Adrenal gland (tissue), 12 donors: ENCODE results near the gene RAD51B. TPM values are rescaled to one million over a fixed set of nuclear protein-coding genes. Genes with fewer than 3 reads are reported as not detected.

ENCODE experiments used
- DNase-seq, 7 donors: peaks; one replicate each; pipeline ENCODE4 v3.0.0-alpha.2; 2019 to 2020
- H3K27ac ChIP-seq, 5 donors: fragments of 200-600 bp; sonication (generic) in 4 of 5; 1 replicate in 3 of 5; 2 replicates in 2 of 5; pipeline versions ENCODE4 v1.5.1 to v1.8.0; 2016 to 2020; ENCODE audit warnings: mild to moderate bottlenecking in 1 of 5
- H3K27me3 ChIP-seq: fragments of 200-600 bp; 2 replicates; pipeline ENCODE4 v1.8.0; 2021
- H3K36me3 ChIP-seq, 2 donors: fragments of 200-600 bp; replicated peaks in 1 of 2; 1 replicate in 1 of 2; 2 replicates in 1 of 2; pipeline versions ENCODE4 v1.5.1 to v1.8.0; 2018 to 2022
- H3K4me1 ChIP-seq, 2 donors: fragments of 200-600 bp; replicated peaks in 1 of 2; 1 replicate in 1 of 2; 2 replicates in 1 of 2; pipeline versions ENCODE4 v1.5.1 to v1.8.0; 2018 to 2021
- H3K4me3 ChIP-seq, 4 donors: fragments of 200-600 bp; sonication (generic) in 3 of 4; one replicate each; pipeline ENCODE4 v1.5.1; 2016 to 2018
- H3K9me3 ChIP-seq, 3 donors: fragments of 200-600 bp; sonication (generic) in 1 of 3; replicated peaks in 1 of 3; 1 replicate in 2 of 3; 2 replicates in 1 of 3; pipeline versions ENCODE4 v1.5.1 to v1.8.0; 2016 to 2021
- POLR2A ChIP-seq, 2 donors: fragments of 450-650 bp; IDR thresholded peaks; one replicate each; pipeline ENCODE4 v1.6.1; 2017; ENCODE audit warnings: antibody characterized with exemption in 2 of 2, mild to moderate bottlenecking in 2 of 2, moderate library complexity in 1 of 2
- WGBS, 4 donors: extraction: QIAGEN DNeasy Blood & Tissue Kit in 2 of 4; methylation state at CpG; one replicate each; pipeline versions ENCODE4 v1.1.5 to v1.1.7; 2013 to 2017; 5-methylcytosine and 5-hydroxymethylcytosine counted together
- intact Hi-C, 2 donors: fragments of 100-400 bp; cut with DNase I; formaldehyde crosslinking; loops; one replicate each; pipeline versions ENCODE4 v1.14.1 to v1.15.0; 2022 to 2023
- polyA plus RNA-seq, 3 donors: library from polyadenylated mRNA; stranded (reverse); fragments of 200-250 nt in 2 of 3; fragments of 350-450 nt in 1 of 3; fragmentation: Illumina TruSeq in 1 of 3; extraction: RNeasy Lipid Tissue Mini Kit (QIAGEN cat#74804) in 1 of 3; gene quantifications; one replicate each; pipeline ENCODE4 v1.2.3, GENCODE V29; 2013 to 2014
- total RNA-seq, 9 donors: library from RNA; depleted of rRNA in 4 of 9; stranded (reverse); fragments of >200 nt in 4 of 9; fragments of 120-200 nt in 1 of 9; fragmentation: NEBNext Ultra II Directional in 1 of 9; extraction: Animal tissue kit (Norgen Biotek cat#: 25700) in 1 of 9; gene quantifications; one replicate each; pipeline versions ENCODE4 v1.1.0 to v1.2.4, GENCODE V29; 2013 to 2023
- TF ChIP-seq, protein P1 (sequence below), 6 experiments: fragments of 450-650 bp in 4 of 6; fragments of 200-600 bp in 2 of 6; sonication (generic) in 1 of 6; IDR thresholded peaks; 1 replicate in 5 of 6; 2 replicates in 1 of 6; pipeline versions ENCODE4 v1.5.1 to v1.8.0; 2016 to 2021; ENCODE audit warnings: antibody characterized with exemption in 6 of 6, mild to moderate bottlenecking in 2 of 6, moderate library complexity in 1 of 6
- donor health status: healthy with polysubstance abuse.
- donor health status: Bipolar disorder and iron deficiency.
- donor health status: DM: yes; HTN: yes; CAD: no.
- donor health status: DM: no; HTN: no; CAD: no.
- donor health status: DM: no; HTN: no; CAD: no.
- donor health status: DM: yes; HTN: yes; CAD: no.

The RAD51B gene
- total and polyA plus RNA-seq, 12 donors = 2.3 to 24.6 (median 12.4) TPM

GRCh38 chr14:67975470-67975869, 155.9 kb downstream of the RAD51B start:
- TF ChIP-seq POLR2A (IDR thresholded peaks at IDR 0.05) = no peak
- TF ChIP-seq, protein P1, sequence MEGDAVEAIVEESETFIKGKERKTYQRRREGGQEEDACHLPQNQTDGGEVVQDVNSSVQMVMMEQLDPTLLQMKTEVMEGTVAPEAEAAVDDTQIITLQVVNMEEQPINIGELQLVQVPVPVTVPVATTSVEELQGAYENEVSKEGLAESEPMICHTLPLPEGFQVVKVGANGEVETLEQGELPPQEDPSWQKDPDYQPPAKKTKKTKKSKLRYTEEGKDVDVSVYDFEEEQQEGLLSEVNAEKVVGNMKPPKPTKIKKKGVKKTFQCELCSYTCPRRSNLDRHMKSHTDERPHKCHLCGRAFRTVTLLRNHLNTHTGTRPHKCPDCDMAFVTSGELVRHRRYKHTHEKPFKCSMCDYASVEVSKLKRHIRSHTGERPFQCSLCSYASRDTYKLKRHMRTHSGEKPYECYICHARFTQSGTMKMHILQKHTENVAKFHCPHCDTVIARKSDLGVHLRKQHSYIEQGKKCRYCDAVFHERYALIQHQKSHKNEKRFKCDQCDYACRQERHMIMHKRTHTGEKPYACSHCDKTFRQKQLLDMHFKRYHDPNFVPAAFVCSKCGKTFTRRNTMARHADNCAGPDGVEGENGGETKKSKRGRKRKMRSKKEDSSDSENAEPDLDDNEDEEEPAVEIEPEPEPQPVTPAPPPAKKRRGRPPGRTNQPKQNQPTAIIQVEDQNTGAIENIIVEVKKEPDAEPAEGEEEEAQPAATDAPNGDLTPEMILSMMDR (IDR thresholded peaks at IDR 0.05) = no peak
- intact Hi-C loops = no loop called here
- WGBS, 4 donors = 93 to 96% (median 93%) methylated on average over 6 of the region's 6 CpGs
- no peak overlapping the region for H3K27ac ChIP-seq
- H3K4me3 ChIP-seq = no peak overlapping the region
- no peaks in the 10 kb centered on the region for H3K36me3 ChIP-seq
- no peaks in the 10 kb centered on the region for H3K4me1 ChIP-seq
- DNase-seq = no peak
- H3K27me3 ChIP-seq = no peaks in the 10 kb centered on the region
- H3K9me3 ChIP-seq = no peaks in the 10 kb centered on the region

DNA sequence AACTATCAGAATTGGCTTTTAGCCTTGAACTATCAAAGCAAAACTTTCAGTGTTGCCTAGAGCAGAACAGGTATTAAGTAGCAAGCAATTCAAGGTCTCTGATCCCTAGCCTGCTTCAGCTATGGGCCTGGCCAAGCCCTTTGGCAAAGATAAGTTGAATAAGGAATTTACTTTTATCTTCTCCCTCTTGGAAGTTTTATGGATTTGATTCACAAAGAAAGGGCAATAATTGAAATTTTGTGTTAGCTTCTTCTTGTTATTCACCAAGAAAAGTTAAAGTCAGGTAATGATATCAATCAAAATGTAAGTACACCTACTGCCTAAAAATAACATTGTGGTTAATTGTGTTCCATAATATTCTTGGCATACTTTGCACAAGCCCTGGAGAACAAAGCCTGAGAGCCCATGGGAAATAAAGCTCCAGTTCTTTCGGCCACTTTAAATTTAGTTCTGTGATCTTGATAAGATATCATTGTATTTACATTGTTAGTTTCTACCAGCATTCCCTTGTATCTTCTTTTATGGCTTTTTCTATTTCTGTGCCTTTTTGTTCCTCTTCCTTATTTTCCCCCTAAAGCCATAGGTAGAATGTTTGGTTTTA, 158.0 kb downstream of the RAD51B start:
- Histone ChIP-seq H3K4me1 (no peaks in the 10 kb centered on the region), H3K36me3 (no peaks in the 10 kb centered on the region), H3K4me3 (no peak overlapping the region), H3K9me3 (no peaks in the 10 kb centered on the region), H3K27me3 (no peaks in the 10 kb centered on the region), H3K27ac (no peak overlapping the region)
- no peak for TF ChIP-seq POLR2A (IDR thresholded peaks at IDR 0.05)
- TF ChIP-seq, protein P1 (IDR thresholded peaks at IDR 0.05) = no peak
- WGBS, 4 donors = 69 to 87% (median 71%) methylated on average over 1 of the region's 1 CpG
- intact Hi-C loops = no loop called here
- no peak for DNase-seq

DNA sequence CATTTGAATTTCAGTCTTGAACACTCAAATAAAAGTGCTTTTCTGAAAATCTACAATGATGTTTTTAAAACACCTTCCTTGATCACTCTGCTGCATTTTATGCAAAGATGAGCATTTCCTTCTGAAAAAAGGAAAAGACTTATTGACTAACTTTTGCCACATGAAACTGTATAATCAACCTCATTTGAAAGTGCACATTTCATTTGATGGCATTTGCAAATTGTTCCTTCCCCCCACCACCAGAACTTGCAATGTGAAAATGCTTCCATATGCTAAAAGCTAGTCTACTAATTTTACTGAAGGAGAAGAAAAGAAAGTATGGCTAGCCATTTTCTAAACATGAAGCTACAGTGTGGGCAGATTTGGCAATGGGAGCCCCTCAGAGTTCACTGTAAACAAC, 159.2 kb downstream of the RAD51B start:
- Histone ChIP-seq H3K4me1 (no peaks in the 10 kb centered on the region), H3K4me3 (no peak overlapping the region), H3K9me3 (no peaks in the 10 kb centered on the region), H3K27ac (no peak overlapping the region), H3K27me3 (no peaks in the 10 kb centered on the region), H3K36me3 (no peaks in the 10 kb centered on the region)
- TF ChIP-seq, protein P1 (IDR thresholded peaks at IDR 0.05) = no peak
- TF ChIP-seq POLR2A (IDR thresholded peaks at IDR 0.05) = no peak
- intact Hi-C loops = no loop called here
- no peak for DNase-seq

GRCh38 chr14:67982711-67983608, 163.4 kb downstream of the RAD51B start:
- DNase-seq = no peak
- H3K27ac ChIP-seq = no peak overlapping the region
- intact Hi-C loops = no loop called here
- no peaks in the 10 kb centered on the region for H3K36me3 ChIP-seq
- WGBS, 4 donors = 90 to 95% (median 91%) methylated on average over 3 of the region's 3 CpGs
- no peaks in the 10 kb centered on the region for H3K27me3 ChIP-seq
- no peaks in the 10 kb centered on the region for H3K4me1 ChIP-seq
- no peak for TF ChIP-seq POLR2A (IDR thresholded peaks at IDR 0.05)
- TF ChIP-seq, protein P1 (IDR thresholded peaks at IDR 0.05) = no peak
- H3K4me3 ChIP-seq = no peak overlapping the region
- H3K9me3 ChIP-seq = no peaks in the 10 kb centered on the region
